Hepatocyte (in vitro differentiated cells): ENCODE measurements around the gene ZSCAN20.

Experiments
- EZH2 ChIP-seq: fragments of 200-600 bp; sonication (generic); IDR thresholded peaks from 2 replicates; pipeline ENCODE4 v1.6.1; 2016; ENCODE audit warnings: antibody characterized with exemption, mild to moderate bottlenecking, borderline replicate concordance
- TF ChIP-seq, protein P1 (sequence below): fragments of 200-600 bp; sonication (generic); IDR thresholded peaks from 2 replicates; pipeline ENCODE4 v1.5.1; 2016; ENCODE audit warnings: antibody characterized with exemption, mild to moderate bottlenecking; ENCODE audit not compliant: poor library complexity

DNA sequence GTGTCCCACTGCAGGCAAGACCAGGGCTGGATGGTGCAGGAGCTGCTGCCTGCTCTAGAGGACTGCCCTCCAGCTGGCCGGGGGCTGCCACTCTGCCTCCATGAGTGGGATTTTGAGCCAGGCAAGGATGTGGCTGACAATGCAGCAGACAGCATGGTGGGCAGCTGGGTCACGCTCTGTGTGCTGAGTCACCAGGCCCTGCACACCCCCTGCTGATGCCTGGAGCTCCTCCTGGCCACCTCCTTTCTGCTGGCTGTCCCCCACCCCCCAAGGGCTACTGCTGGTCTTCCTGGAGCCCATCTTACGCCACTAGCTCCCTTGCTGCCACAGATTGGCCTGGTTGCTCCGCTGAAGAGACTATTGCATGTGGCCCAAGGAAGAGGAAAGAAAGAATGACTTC lies 3.9 kb upstream of the ZSCAN20 start:
- TF ChIP-seq, protein P1, sequence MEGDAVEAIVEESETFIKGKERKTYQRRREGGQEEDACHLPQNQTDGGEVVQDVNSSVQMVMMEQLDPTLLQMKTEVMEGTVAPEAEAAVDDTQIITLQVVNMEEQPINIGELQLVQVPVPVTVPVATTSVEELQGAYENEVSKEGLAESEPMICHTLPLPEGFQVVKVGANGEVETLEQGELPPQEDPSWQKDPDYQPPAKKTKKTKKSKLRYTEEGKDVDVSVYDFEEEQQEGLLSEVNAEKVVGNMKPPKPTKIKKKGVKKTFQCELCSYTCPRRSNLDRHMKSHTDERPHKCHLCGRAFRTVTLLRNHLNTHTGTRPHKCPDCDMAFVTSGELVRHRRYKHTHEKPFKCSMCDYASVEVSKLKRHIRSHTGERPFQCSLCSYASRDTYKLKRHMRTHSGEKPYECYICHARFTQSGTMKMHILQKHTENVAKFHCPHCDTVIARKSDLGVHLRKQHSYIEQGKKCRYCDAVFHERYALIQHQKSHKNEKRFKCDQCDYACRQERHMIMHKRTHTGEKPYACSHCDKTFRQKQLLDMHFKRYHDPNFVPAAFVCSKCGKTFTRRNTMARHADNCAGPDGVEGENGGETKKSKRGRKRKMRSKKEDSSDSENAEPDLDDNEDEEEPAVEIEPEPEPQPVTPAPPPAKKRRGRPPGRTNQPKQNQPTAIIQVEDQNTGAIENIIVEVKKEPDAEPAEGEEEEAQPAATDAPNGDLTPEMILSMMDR: no peak
- no peak for TF ChIP-seq EZH2
